Gastrocnemius medialis (tissue), 4 donors: ENCODE data around the gene ATAD3C. TPM values are rescaled to one million over a fixed set of nuclear protein-coding genes. Genes with fewer than 3 reads are reported as not detected.
"Not testable (repeated sequence)": the region's sequence is repeated elsewhere in the genome, so short reads cannot be mapped to it uniquely, and the experiment has no call there.

Experiments
- ATAC-seq, 2 donors: fragments of 150-250 bp; one replicate each; pipeline ENCODE4 v1.9.1; 2016
- DNase-seq, 2 donors: peaks; one replicate each; pipeline ENCODE4 v3.0.0-alpha.2; 2019
- H3K27ac ChIP-seq, 4 donors: fragments of 200-600 bp; sonication (generic); 1 replicate in 1 of 4; 2 replicates in 3 of 4; pipeline ENCODE4 v1.5.1; 2016 to 2018; ENCODE audit warnings: mild to moderate bottlenecking in 2 of 4, moderate library complexity in 1 of 4
- H3K27me3 ChIP-seq, 3 donors: fragments of 200-600 bp; sonication (generic) in 2 of 3; 1 replicate in 1 of 3; 2 replicates in 2 of 3; pipeline versions ENCODE4 v1.5.1 to v1.6.0; 2016 to 2019; ENCODE audit warnings: mild to moderate bottlenecking in 1 of 3, moderate library complexity in 1 of 3
- H3K36me3 ChIP-seq, 2 donors: fragments of 200-600 bp; sonication (generic) in 1 of 2; one replicate each; pipeline ENCODE4 v1.5.1; 2017 to 2018
- H3K4me1 ChIP-seq, 2 donors: fragments of 200-600 bp; sonication (generic) in 1 of 2; one replicate each; pipeline ENCODE4 v1.5.1; 2016 to 2017; ENCODE audit warnings: mild to moderate bottlenecking in 2 of 2
- H3K4me3 ChIP-seq, 4 donors: fragments of 200-600 bp; sonication (generic) in 3 of 4; 1 replicate in 1 of 4; 2 replicates in 3 of 4; pipeline ENCODE4 v1.5.1; 2016 to 2019; ENCODE audit warnings: mild to moderate bottlenecking in 2 of 4
- H3K9me3 ChIP-seq, 3 donors: fragments of 200-600 bp; sonication (generic) in 2 of 3; 1 replicate in 1 of 3; 2 replicates in 2 of 3; pipeline ENCODE4 v1.5.1; 2016 to 2019
- CTCF ChIP-seq, 5 experiments: fragments of 450-650 bp in 3 of 5; fragments of 200-600 bp in 2 of 5; sonication (generic) in 2 of 5; IDR thresholded peaks in 4 of 5; conservative IDR thresholded peaks in 1 of 5; 1 replicate in 4 of 5; 2 replicates in 1 of 5; pipeline ENCODE4 v1.5.1; 2016 to 2019; ENCODE audit warnings: antibody characterized with exemption in 5 of 5, mild to moderate bottlenecking in 3 of 5, moderate library complexity in 3 of 5
- POLR2A ChIP-seq, 2 donors: fragments of 450-650 bp; IDR thresholded peaks; one replicate each; pipeline ENCODE4 v1.6.1; 2017; ENCODE audit warnings: antibody characterized with exemption in 2 of 2, mild to moderate bottlenecking in 2 of 2, moderate library complexity in 2 of 2
- in situ Hi-C, 4 donors: fragments of 200-750 bp; cut with MboI; loops; one replicate each; pipeline versions ENCODE4 v1.15.0 to v1.8.0; 2017; ENCODE audit warnings: low sequenced_read_pairs in 4 of 4
- intact Hi-C: fragments of 100-400 bp; cut with DNase I; formaldehyde crosslinking; loops from one replicate; pipeline ENCODE4 v1.15.1; 2023; ENCODE audit warnings: low total_unique reads
- total RNA-seq, 4 donors: library from RNA; depleted of rRNA; stranded (reverse); fragments of >200 nt; gene quantifications; one replicate each; pipeline versions ENCODE4 v1.1.0 to v1.2.3, GENCODE V29; 2016

ATAD3C gene
- total RNA-seq, 4 donors from 2014 or later = 0.07 TPM; not detected in 3

GRCh38 chr1:1470626-1471388 is 21.3 kb downstream of the ATAD3C start:
- peak overlapping the region; percentile 82 to 92 (median 86) for H3K27ac ChIP-seq
- TF ChIP-seq POLR2A (IDR thresholded peaks at IDR 0.05) = no peak
- TF ChIP-seq CTCF (IDR thresholded peaks at IDR 0.05 in 4 of 5, conservative IDR thresholded peaks at IDR 0.05 in 1 of 5) = no peak
- no peaks in the 10 kb centered on the region for H3K36me3 ChIP-seq
- peak overlapping the region; percentile 63 to 86 (median 80) for H3K4me3 ChIP-seq
- peaks cover 9 to 25% of the 10 kb centered on the region in 2 donors for H3K4me1 ChIP-seq
- in situ Hi-C loops (no loop called here), intact Hi-C loops (loop anchor here (1.0 kb wide), 4 partner anchors 41 to 144 kb away; partner anchors contain the start of genes ATAD3A, CCNL2, MIB2 and SSU72)
- no peaks in the 10 kb centered on the region for H3K27me3 ChIP-seq
- DNase-seq (no peak), ATAC-seq (no peak)
- H3K9me3 ChIP-seq = no peaks in the 10 kb centered on the region

GRCh38 chr1:1471389-1472052 is 22.0 kb downstream of the ATAD3C start, which contains the start of gene ATAD3B:
Gene ATAD3B (plus strand): TSS chr1:1471765. CDS start chr1:1471885, 120 bp downstream.
- Histone ChIP-seq H3K9me3 (no peaks in the 10 kb centered on the region), H3K27me3 (no peaks in the 10 kb centered on the region), H3K4me3 (peak within 1 kb of the TSS; percentile 63 to 86 (median 80)), H3K4me1 (peaks cover 9 to 25% of the 10 kb centered on the region in 2 donors), H3K36me3 (no peaks in the 10 kb centered on the region), H3K27ac (peak within 1 kb of the TSS; percentile 82 to 92 (median 86))
- in situ Hi-C loops (no loop called here), intact Hi-C loops (loop anchor here (1.0 kb wide), 4 partner anchors 41 to 144 kb away; partner anchors contain the start of genes ATAD3A, CCNL2, MIB2 and SSU72)
- DNase-seq (peak; percentile 90 to 91), ATAC-seq (peak; percentile 96 to 99)
- peak; percentile 68 to 80 for TF ChIP-seq POLR2A (IDR thresholded peaks at IDR 0.05)
- TF ChIP-seq CTCF (IDR thresholded peaks at IDR 0.05 in 4 of 5, conservative IDR thresholded peaks at IDR 0.05 in 1 of 5) = peak in 1 of 5 experiments; percentile 11

GRCh38 chr1:1472053-1472876 is 22.8 kb downstream of the ATAD3C start:
- Histone ChIP-seq H3K4me3 (peak overlapping the region; percentile 56 to 86 (median 80)), H3K27ac (peak overlapping the region; percentile 82 to 92 (median 86)), H3K4me1 (peaks cover 9 to 25% of the 10 kb centered on the region in 2 donors)
- intact Hi-C loops, H3K9me3 ChIP-seq, H3K36me3 ChIP-seq, H3K27me3 ChIP-seq, in situ Hi-C loops, DNase-seq: not testable (repeated sequence)
- ATAC-seq = peak in 1 of 2 donors; percentile 13

- DNase-seq, H3K9me3 ChIP-seq, intact Hi-C loops, H3K27me3 ChIP-seq, H3K27ac ChIP-seq, ATAC-seq, in situ Hi-C loops, H3K4me3 ChIP-seq: not testable (repeated sequence)
- peaks cover 9 to 18% of the 10 kb centered on the region in 2 donors for H3K4me1 ChIP-seq
- peaks cover 0 to 15% of the 10 kb centered on the region in 2 donors for H3K36me3 ChIP-seq
Measured at GRCh38 chr1:1476011-1476410, 26.5 kb downstream of the ATAD3C start.

- DNase-seq (no peak), ATAC-seq (no peak)
- no peaks in the 10 kb centered on the region for H3K27me3 ChIP-seq
- H3K9me3 ChIP-seq = no peaks in the 10 kb centered on the region
- in situ Hi-C loops = no loop called here
- intact Hi-C loops = no loop called here
- no peak overlapping the region for H3K4me3 ChIP-seq
- H3K36me3 ChIP-seq = peaks cover 0 to 15% of the 10 kb centered on the region in 2 donors
- TF ChIP-seq POLR2A (IDR thresholded peaks at IDR 0.05) (no peak), CTCF (IDR thresholded peaks at IDR 0.05 in 4 of 5, conservative IDR thresholded peaks at IDR 0.05 in 1 of 5) (no peak)
- H3K4me1 ChIP-seq = peaks cover 9 to 15% of the 10 kb centered on the region in 2 donors
- H3K27ac ChIP-seq = no peak overlapping the region
Measured at GRCh38 chr1:1477206-1477605, 27.7 kb downstream of the ATAD3C start.
